Choroid plexus epithelial cell (primary cell): Measurements from ENCODE around the gene KCNJ3.

Source experiments
- DNase-seq: peaks from one replicate; pipeline ENCODE4 v3.0.0-alpha.2; 2010; ENCODE audit warnings: low read depth
- H3K4me3 ChIP-seq: 2 replicates; pipeline ENCODE4 v1.5.1; 2011; ENCODE audit warnings: low read depth, mild to moderate bottlenecking, control low read depth, low read length, moderate library complexity
- CTCF ChIP-seq: conservative IDR thresholded peaks from 2 replicates; pipeline ENCODE4 v1.5.1; 2011; ENCODE audit warnings: low read depth, mild to moderate bottlenecking, control low read depth, inconsistent platforms, low read length, moderate library complexity

KCNJ3 gene

GRCh38 chr2:154794406-154794805 is 95.9 kb downstream of the KCNJ3 start:
- no peak for TF ChIP-seq CTCF
- DNase-seq, result no peak
- no peak overlapping the region for H3K4me3 ChIP-seq

GRCh38 chr2:154795651-154796050 is 97.2 kb downstream of the KCNJ3 start:
- no peak overlapping the region for H3K4me3 ChIP-seq
- no peak for DNase-seq
- no peak for TF ChIP-seq CTCF

GRCh38 chr2:154804451-154804850 is 106.0 kb downstream of the KCNJ3 start:
- no peak for TF ChIP-seq CTCF
- no peak for DNase-seq
- H3K4me3 ChIP-seq, result no peak overlapping the region

GRCh38 chr2:154813636-154814035 is 115.1 kb downstream of the KCNJ3 start:
- H3K4me3 ChIP-seq, result no peak overlapping the region
- DNase-seq, result no peak
- TF ChIP-seq CTCF, result no peak

- no peak for DNase-seq
- no peak overlapping the region for H3K4me3 ChIP-seq
- TF ChIP-seq CTCF, result no peak
Observed at GRCh38 chr2:154814856-154815255, 116.4 kb downstream of the KCNJ3 start.

GRCh38 chr2:154825358-154825757 is 126.9 kb downstream of the KCNJ3 start:
- no peak for DNase-seq
- no peak for TF ChIP-seq CTCF
- H3K4me3 ChIP-seq, result no peak overlapping the region

GRCh38 chr2:154826827-154827226 is 128.3 kb downstream of the KCNJ3 start:
- no peak for DNase-seq

More at GRCh38 chr2:154826827-154827226, 128.3 kb downstream of the KCNJ3 start:
- no peak for TF ChIP-seq CTCF
- no peak overlapping the region for H3K4me3 ChIP-seq
